Lower leg skin (tissue), 3 donors: ENCODE data around the gene ABCA13.

Experiments
- CTCF ChIP-seq, 3 donors: fragments of 450-650 bp; IDR thresholded peaks; one replicate each; pipeline ENCODE4 v1.5.1; 2016; ENCODE audit warnings: antibody characterized with exemption in 3 of 3, mild to moderate bottlenecking in 3 of 3, moderate library complexity in 2 of 3
- POLR2A ChIP-seq, 2 donors: fragments of 450-650 bp; IDR thresholded peaks; one replicate each; pipeline ENCODE4 v1.6.1; 2016 to 2017; ENCODE audit warnings: antibody characterized with exemption in 2 of 2, mild to moderate bottlenecking in 1 of 2, moderate library complexity in 1 of 2

GRCh38 chr7:48182718-48183369 is 11.6 kb downstream of the ABCA13 start:
- TF ChIP-seq CTCF (IDR thresholded peaks at IDR 0.05), result no peak
- TF ChIP-seq POLR2A (IDR thresholded peaks at IDR 0.05), result no peak
